ENCODE measurements around the gene SLCO2A1. TPM values are rescaled to one million over a fixed set of nuclear protein-coding genes. Genes with fewer than 3 reads are reported as not detected.
A peak's percentile ranks its signal among the peaks of the same experiment; 100 is the strongest.

Gene SLCO2A1
- total and polyA plus RNA-seq, 11 donors = 2.8 to 28.4 (median 13.9) TPM

DNA sequence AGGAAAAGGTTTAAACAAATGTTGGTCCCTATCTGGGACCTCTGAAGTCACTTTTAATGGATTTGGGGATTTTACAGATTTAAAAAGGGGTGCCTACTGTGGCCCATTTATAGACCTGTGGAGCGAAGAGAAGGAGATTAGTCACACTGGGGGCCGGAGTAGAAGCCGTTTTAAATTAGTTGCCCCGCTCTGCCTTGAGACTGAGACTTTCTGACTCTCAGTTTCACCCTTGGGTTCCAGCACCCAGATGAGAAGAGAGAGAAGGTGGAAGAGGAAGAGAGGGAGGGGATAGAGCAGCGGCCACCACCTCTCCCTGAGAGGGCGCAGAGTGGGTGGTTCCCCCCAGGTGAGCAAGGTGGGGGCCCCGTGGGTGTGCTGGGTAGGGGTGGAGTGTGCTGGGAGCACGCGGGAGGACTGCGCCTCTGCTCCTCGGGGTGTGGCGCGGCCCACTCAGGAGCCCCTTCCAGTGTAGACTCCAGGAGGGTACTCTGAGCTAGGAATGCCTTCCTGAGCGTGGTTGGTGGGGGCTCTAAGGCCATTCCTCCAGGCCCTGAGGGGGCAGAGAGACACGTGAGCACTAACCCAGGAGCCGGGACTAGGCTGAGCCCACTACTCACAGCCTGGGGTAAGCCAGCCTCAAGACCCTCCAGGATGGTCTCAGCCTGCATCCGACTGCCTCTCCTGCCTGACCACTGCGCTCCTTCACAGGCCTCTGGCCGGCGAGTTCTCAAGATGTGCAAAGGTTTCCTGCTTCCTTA, 101.4 kb downstream of the SLCO2A1 start:
- Histone ChIP-seq H3K27me3 (peaks cover 0 to 3% (median 0%) of the 10 kb centered on the region in 9 donors), H3K4me1 (peaks cover 0 to 18% (median 8%) of the 10 kb centered on the region in 12 donors), H3K4me3 (peak overlapping the region in 3 of 12 donors; percentile 49 to 73 (median 64)), H3K27ac (no peak overlapping the region), H3K9me3 (no peaks in the 10 kb centered on the region), H3K36me3 (no peaks in the 10 kb centered on the region)
- intact Hi-C loops (cut with DNase I) = loop anchor here in 8 of 10 donors (2.0 to 10.0 kb wide), 7 partner anchors 110 to 1204 kb away; partner anchors contain the start of genes TOPBP1 (in 4 of the 8) and NPHP3 (in 1 of the 8)
- 84 to 94% (median 89%) methylated on average over 20 of the region's 20 CpGs for WGBS, 4 donors
- ATAC-seq = peak in 1 of 4 donors; percentile 32
- DNase-seq = no peak
- TF ChIP-seq POLR2A (IDR thresholded peaks at IDR 0.05) = no peak
- TF ChIP-seq, protein P1, sequence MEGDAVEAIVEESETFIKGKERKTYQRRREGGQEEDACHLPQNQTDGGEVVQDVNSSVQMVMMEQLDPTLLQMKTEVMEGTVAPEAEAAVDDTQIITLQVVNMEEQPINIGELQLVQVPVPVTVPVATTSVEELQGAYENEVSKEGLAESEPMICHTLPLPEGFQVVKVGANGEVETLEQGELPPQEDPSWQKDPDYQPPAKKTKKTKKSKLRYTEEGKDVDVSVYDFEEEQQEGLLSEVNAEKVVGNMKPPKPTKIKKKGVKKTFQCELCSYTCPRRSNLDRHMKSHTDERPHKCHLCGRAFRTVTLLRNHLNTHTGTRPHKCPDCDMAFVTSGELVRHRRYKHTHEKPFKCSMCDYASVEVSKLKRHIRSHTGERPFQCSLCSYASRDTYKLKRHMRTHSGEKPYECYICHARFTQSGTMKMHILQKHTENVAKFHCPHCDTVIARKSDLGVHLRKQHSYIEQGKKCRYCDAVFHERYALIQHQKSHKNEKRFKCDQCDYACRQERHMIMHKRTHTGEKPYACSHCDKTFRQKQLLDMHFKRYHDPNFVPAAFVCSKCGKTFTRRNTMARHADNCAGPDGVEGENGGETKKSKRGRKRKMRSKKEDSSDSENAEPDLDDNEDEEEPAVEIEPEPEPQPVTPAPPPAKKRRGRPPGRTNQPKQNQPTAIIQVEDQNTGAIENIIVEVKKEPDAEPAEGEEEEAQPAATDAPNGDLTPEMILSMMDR (IDR thresholded peaks at IDR 0.05) = no peak

DNA sequence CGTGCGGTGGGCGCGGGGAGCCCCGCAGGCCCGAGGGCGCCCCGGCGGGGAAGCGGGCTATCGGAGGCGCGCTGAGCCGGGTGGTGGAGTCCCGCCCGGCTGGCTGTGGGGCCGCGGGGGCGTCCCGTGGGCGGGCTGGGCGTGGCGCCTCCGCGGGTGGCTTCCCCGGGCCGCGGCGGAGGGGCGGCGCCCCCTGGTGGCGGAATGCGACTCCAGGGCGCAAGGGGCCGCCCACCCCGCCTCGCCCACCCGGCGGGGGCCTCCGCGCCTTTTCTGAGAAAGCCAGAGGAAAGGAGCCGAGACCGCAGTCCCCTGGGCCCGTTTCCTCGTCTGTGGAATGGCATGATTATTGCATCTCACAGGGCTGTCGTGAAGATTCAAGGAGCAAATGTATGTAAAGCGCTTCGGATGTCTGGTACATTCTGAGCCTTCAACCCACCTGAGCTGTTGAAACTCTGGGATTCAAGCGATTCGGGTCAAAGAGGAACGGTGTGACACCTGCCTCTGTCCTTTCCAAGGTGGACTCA, 102.1 kb downstream of the SLCO2A1 start:
- intact Hi-C loops (cut with DNase I) = loop anchor here (1.0 to 10.0 kb wide), 10 partner anchors 108 to 1203 kb away; partner anchors contain the start of genes TOPBP1 (in 4 of the 10) and NPHP3 (in 1 of the 10)
- peak in 3 of 4 donors; percentile 69 to 89 (median 78) for ATAC-seq
- Histone ChIP-seq H3K4me3 (peak overlapping the region; percentile 30 to 74 (median 56)), H3K27ac (no peak overlapping the region), H3K9me3 (no peaks in the 10 kb centered on the region), H3K4me1 (peaks cover 0 to 18% (median 8%) of the 10 kb centered on the region in 12 donors), H3K36me3 (no peaks in the 10 kb centered on the region), H3K27me3 (peaks cover 0 to 3% (median 0%) of the 10 kb centered on the region in 9 donors)
- TF ChIP-seq, protein P1 (IDR thresholded peaks at IDR 0.05) = peak; percentile 48 to 98 (median 80)
- TF ChIP-seq POLR2A (IDR thresholded peaks at IDR 0.05) = no peak
- WGBS, 4 donors = 2 to 7% (median 3%) methylated on average over 17 to 51 of the region's 51 CpGs
- peak; percentile 54 to 83 (median 64) for DNase-seq

DNA sequence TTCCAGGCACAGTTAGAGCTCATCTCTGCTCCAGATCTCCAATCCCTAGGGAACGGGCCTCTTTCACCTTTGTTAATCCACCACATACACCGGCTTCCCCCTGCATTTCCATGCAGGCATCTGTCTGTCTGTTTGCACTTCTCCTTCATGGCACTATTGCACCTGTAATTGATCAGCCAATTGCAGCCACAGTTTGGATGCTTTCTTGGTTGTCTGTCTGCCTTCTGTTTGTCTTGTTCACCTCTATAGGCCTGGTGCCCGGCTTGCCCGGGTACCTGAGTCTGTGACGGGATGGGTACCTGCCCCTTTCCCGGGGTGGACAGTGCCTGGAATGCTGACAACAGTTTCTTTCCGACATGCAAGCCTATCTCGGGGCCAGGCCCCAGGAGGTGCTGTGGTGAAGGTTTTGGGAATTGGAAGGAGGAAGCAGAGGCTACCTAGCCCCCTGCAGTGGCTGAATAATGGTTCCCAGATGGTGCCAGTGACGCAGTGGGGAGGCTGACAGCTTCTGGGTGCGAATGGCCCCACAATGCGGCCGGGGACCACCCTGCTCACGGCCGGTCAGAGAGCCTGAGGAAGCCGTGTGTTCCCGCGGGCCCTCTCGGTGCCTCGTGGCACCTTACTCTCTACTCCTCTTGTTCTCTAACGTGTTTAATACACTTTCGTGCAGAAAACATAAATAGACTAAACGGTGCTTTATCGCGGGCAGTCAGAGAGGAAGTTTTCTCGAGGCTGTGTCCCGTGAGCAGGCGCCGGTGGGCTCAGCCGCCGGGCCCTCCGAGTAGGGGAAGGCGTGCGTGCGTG, 102.8 kb downstream of the SLCO2A1 start:
- Histone ChIP-seq H3K9me3 (peaks cover 0 to 2% (median 0%) of the 10 kb centered on the region in 12 donors), H3K27ac (no peak overlapping the region), H3K27me3 (peaks cover 0 to 3% (median 0%) of the 10 kb centered on the region in 9 donors), H3K36me3 (no peaks in the 10 kb centered on the region), H3K4me1 (peaks cover 0 to 18% (median 8%) of the 10 kb centered on the region in 12 donors), H3K4me3 (peak overlapping the region; percentile 30 to 74 (median 56))
- intact Hi-C loops (cut with DNase I) = loop anchor here (1.0 to 10.0 kb wide), 10 partner anchors 108 to 1202 kb away; partner anchors contain the start of genes TOPBP1 (in 4 of the 10) and NPHP3 (in 1 of the 10)
- TF ChIP-seq POLR2A (IDR thresholded peaks at IDR 0.05) = no peak
- TF ChIP-seq, protein P1 (IDR thresholded peaks at IDR 0.05) = no peak
- DNase-seq = no peak
- WGBS, 4 donors = 20 to 28% (median 22%) methylated on average over 33 to 34 of the region's 34 CpGs
- ATAC-seq = peak in 3 of 4 donors; percentile 13 to 30 (median 27)
